Retina (tissue), 1 donor: ENCODE results near the gene SLC6A12.
A peak's percentile ranks its signal among the peaks of the same experiment; 100 is the strongest.
"Not testable (repeated sequence)": the region's sequence is repeated elsewhere in the genome, so short reads cannot be mapped to it uniquely, and the experiment has no call there.

Experiments used
- DNase-seq: peaks from one replicate; pipeline ENCODE4 v3.0.0-alpha.2; 2016

The SLC6A12 gene

GRCh38 chr12:195156-195555, 18.8 kb downstream of the SLC6A12 start:
- no peak for DNase-seq

GRCh38 chr12:194276-194675, 19.7 kb downstream of the SLC6A12 start:
- no peak for DNase-seq

- no peak for DNase-seq
Observed at GRCh38 chr12:193261-193660, 20.7 kb downstream of the SLC6A12 start.

GRCh38 chr12:191541-191940, 22.4 kb downstream of the SLC6A12 start:
- DNase-seq: no peak

- no peak for DNase-seq
Observed at GRCh38 chr12:190881-191280, 23.1 kb downstream of the SLC6A12 start.

- no peak for DNase-seq
Observed at GRCh38 chr12:189622-189962, 24.4 kb downstream of the SLC6A12 start.

GRCh38 chr12:188910-189621, 24.9 kb downstream of the SLC6A12 start:
- DNase-seq: peak; percentile 90

GRCh38 chr12:187986-188909, 25.7 kb downstream of the SLC6A12 start:
- DNase-seq: not testable (repeated sequence)

GRCh38 chr12:186006-186625, 27.8 kb downstream of the SLC6A12 start:
- DNase-seq: no peak

GRCh38 chr12:185576-185955, 28.4 kb downstream of the SLC6A12 start:
- no peak for DNase-seq

GRCh38 chr12:184811-185575, 29.0 kb downstream of the SLC6A12 start:
- no peak for DNase-seq

- DNase-seq: no peak
Observed at GRCh38 chr12:182381-182892, 31.5 kb downstream of the SLC6A12 start.

GRCh38 chr12:181921-182320, 32.0 kb downstream of the SLC6A12 start:
- DNase-seq: no peak

- no peak for DNase-seq
Observed at GRCh38 chr12:180445-180844, 33.5 kb downstream of the SLC6A12 start.

GRCh38 chr12:179885-180284, 34.1 kb downstream of the SLC6A12 start:
- DNase-seq: no peak

- no peak for DNase-seq
Observed at GRCh38 chr12:179131-179884, 34.6 kb downstream of the SLC6A12 start.

GRCh38 chr12:178829-179109, 35.2 kb downstream of the SLC6A12 start:
- DNase-seq: no peak

GRCh38 chr12:177980-178828, 35.8 kb downstream of the SLC6A12 start:
- no peak for DNase-seq

GRCh38 chr12:177336-177979, 36.5 kb downstream of the SLC6A12 start:
- DNase-seq: no peak

GRCh38 chr12:176321-177181, 37.4 kb downstream of the SLC6A12 start:
- DNase-seq: peak; percentile 62
